ENCODE data around the gene SLC27A1.

- no peak for TF ChIP-seq CTCF (IDR thresholded peaks at IDR 0.05)
- TF ChIP-seq POLR2A (IDR thresholded peaks at IDR 0.05) = no peak
These were observed 26.1 kb downstream of the SLC27A1 start for GRCh38 chr19:17496337-17496997.

All from lower leg skin (tissue), 3 donors.